HEK293T (cell line): ENCODE measurements around the gene KLHL15.
"Not testable (repeated sequence)": the region's sequence is repeated elsewhere in the genome, so short reads cannot be mapped to it uniquely, and the experiment has no call there.

Source experiments
- BHLHE40 ChIP-seq: fragments of 450-650 bp; IDR thresholded peaks from 2 replicates; pipeline ENCODE4 v1.6.1; 2016; ENCODE audit warnings: mild to moderate bottlenecking, moderate library complexity, borderline replicate concordance
- CTBP1 ChIP-seq: fragments of 450-650 bp; IDR thresholded peaks from 2 replicates; pipeline ENCODE4 v1.6.1; 2016; ENCODE audit warnings: borderline replicate concordance
- ELF4 ChIP-seq: fragments of 450-650 bp; IDR thresholded peaks from 2 replicates; pipeline ENCODE4 v1.6.1; 2017; ENCODE audit warnings: antibody characterized with exemption
- FOXA1 ChIP-seq: fragments of 450-650 bp; IDR thresholded peaks from 2 replicates; pipeline ENCODE4 v1.6.1; 2016; ENCODE audit warnings: mild to moderate bottlenecking
- FOXM1 ChIP-seq: fragments of 450-650 bp; IDR thresholded peaks from 2 replicates; pipeline ENCODE4 v1.6.1; 2017; ENCODE audit warnings: mild to moderate bottlenecking, borderline replicate concordance
- L3MBTL2 ChIP-seq: fragments of 450-650 bp; conservative IDR thresholded peaks from 2 replicates; pipeline ENCODE4 v1.6.1; 2016; ENCODE audit warnings: mild to moderate bottlenecking
- LEF1 ChIP-seq: fragments of 450-650 bp; IDR thresholded peaks from 2 replicates; pipeline ENCODE4 v1.6.1; 2017; ENCODE audit warnings: mild to moderate bottlenecking, borderline replicate concordance
- NFRKB ChIP-seq: fragments of 450-650 bp; IDR thresholded peaks from 2 replicates; pipeline ENCODE4 v1.6.1; 2016; ENCODE audit warnings: mild to moderate bottlenecking, moderate library complexity

- not testable (repeated sequence) for TF ChIP-seq ELF4, L3MBTL2, FOXA1, FOXM1, NFRKB, CTBP1, LEF1, BHLHE40
Measured at GRCh38 chrX:24050522-24051318, 23.7 kb upstream of the KLHL15 start.
